Uterus (tissue), 4 donors: ENCODE measurements around the gene FRS3. TPM values are rescaled to one million over a fixed set of nuclear protein-coding genes. Genes with fewer than 3 reads are reported as not detected.

Experiments
- DNase-seq, 2 donors: peaks; one replicate each; pipeline ENCODE4 v3.0.0-alpha.2; 2019 to 2020
- H3K27ac ChIP-seq, 2 donors: fragments of 200-600 bp; sonication (generic); 1 replicate in 1 of 2; 2 replicates in 1 of 2; pipeline ENCODE4 v1.5.1; 2016 to 2018
- H3K27me3 ChIP-seq, 2 donors: fragments of 200-600 bp; sonication (generic); one replicate each; pipeline ENCODE4 v1.5.1; 2018 to 2019; ENCODE audit warnings: control low read depth in 1 of 2
- H3K36me3 ChIP-seq, 2 donors: fragments of 200-600 bp; sonication (generic); one replicate each; pipeline ENCODE4 v1.5.1; 2019; ENCODE audit warnings: control low read depth in 1 of 2
- H3K4me1 ChIP-seq, 2 donors: fragments of 200-600 bp; sonication (generic); one replicate each; pipeline ENCODE4 v1.5.1; 2018 to 2019; ENCODE audit warnings: control low read depth in 1 of 2
- H3K4me3 ChIP-seq, 2 donors: fragments of 200-600 bp; sonication (generic); 1 replicate in 1 of 2; 2 replicates in 1 of 2; pipeline ENCODE4 v1.5.1; 2018 to 2019; ENCODE audit warnings: mild to moderate bottlenecking in 1 of 2
- H3K9me3 ChIP-seq, 2 donors: fragments of 200-600 bp; sonication (generic); one replicate each; pipeline ENCODE4 v1.5.1; 2019; ENCODE audit warnings: control low read depth in 1 of 2
- POLR2A ChIP-seq, 2 donors: fragments of 450-650 bp; IDR thresholded peaks; one replicate each; pipeline ENCODE4 v1.6.1; 2016; ENCODE audit warnings: antibody characterized with exemption in 2 of 2, mild to moderate bottlenecking in 1 of 2, moderate library complexity in 1 of 2
- intact Hi-C: fragments of 100-400 bp; cut with DNase I; formaldehyde crosslinking; loops from one replicate; pipeline ENCODE4 v1.15.1; 2023; ENCODE audit warnings: low total_unique reads
- total RNA-seq, 4 donors: library from RNA; depleted of rRNA in 3 of 4; stranded (reverse); fragments of >200 nt in 3 of 4; gene quantifications; one replicate each; pipeline versions ENCODE4 v1.1.0 to v1.2.4, GENCODE V29; 2014 to 2023
- TF ChIP-seq, protein P1 (sequence below), 4 experiments: fragments of 200-600 bp in 2 of 4; fragments of 450-650 bp in 2 of 4; sonication (generic) in 2 of 4; IDR thresholded peaks; one replicate each; pipeline ENCODE4 v1.5.1; 2016 to 2019; ENCODE audit warnings: antibody characterized with exemption in 4 of 4, mild to moderate bottlenecking in 2 of 4, moderate library complexity in 1 of 4
- donor health status: DM: yes; HTN: yes; CAD: no.

The FRS3 gene
- total RNA-seq, 4 donors from 2014 or later = 0.26 to 8.9 (median 2.2) TPM

GRCh38 chr6:41822021-41822420, 42.3 kb upstream of the FRS3 start:
- H3K4me3 ChIP-seq = no peak overlapping the region
- TF ChIP-seq, protein P1, sequence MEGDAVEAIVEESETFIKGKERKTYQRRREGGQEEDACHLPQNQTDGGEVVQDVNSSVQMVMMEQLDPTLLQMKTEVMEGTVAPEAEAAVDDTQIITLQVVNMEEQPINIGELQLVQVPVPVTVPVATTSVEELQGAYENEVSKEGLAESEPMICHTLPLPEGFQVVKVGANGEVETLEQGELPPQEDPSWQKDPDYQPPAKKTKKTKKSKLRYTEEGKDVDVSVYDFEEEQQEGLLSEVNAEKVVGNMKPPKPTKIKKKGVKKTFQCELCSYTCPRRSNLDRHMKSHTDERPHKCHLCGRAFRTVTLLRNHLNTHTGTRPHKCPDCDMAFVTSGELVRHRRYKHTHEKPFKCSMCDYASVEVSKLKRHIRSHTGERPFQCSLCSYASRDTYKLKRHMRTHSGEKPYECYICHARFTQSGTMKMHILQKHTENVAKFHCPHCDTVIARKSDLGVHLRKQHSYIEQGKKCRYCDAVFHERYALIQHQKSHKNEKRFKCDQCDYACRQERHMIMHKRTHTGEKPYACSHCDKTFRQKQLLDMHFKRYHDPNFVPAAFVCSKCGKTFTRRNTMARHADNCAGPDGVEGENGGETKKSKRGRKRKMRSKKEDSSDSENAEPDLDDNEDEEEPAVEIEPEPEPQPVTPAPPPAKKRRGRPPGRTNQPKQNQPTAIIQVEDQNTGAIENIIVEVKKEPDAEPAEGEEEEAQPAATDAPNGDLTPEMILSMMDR (IDR thresholded peaks at IDR 0.05) = no peak
- no peak for TF ChIP-seq POLR2A (IDR thresholded peaks at IDR 0.05)

GRCh38 chr6:41821266-41821665, 41.6 kb upstream of the FRS3 start:
- Histone ChIP-seq H3K27ac (no peak overlapping the region), H3K4me3 (no peak overlapping the region), H3K36me3 (no peaks in the 10 kb centered on the region), H3K4me1 (no peaks in the 10 kb centered on the region), H3K9me3 (no peaks in the 10 kb centered on the region), H3K27me3 (no peaks in the 10 kb centered on the region)
- intact Hi-C loops = no loop called here
- no peak for DNase-seq
- TF ChIP-seq, protein P1 (IDR thresholded peaks at IDR 0.05) = no peak

More at GRCh38 chr6:41822021-41822420, 42.3 kb upstream of the FRS3 start:
- H3K9me3 ChIP-seq = no peaks in the 10 kb centered on the region
- no peaks in the 10 kb centered on the region for H3K27me3 ChIP-seq
- intact Hi-C loops = no loop called here
- no peak for DNase-seq
- H3K27ac ChIP-seq = no peak overlapping the region
- no peaks in the 10 kb centered on the region for H3K36me3 ChIP-seq
- H3K4me1 ChIP-seq = no peaks in the 10 kb centered on the region

DNA sequence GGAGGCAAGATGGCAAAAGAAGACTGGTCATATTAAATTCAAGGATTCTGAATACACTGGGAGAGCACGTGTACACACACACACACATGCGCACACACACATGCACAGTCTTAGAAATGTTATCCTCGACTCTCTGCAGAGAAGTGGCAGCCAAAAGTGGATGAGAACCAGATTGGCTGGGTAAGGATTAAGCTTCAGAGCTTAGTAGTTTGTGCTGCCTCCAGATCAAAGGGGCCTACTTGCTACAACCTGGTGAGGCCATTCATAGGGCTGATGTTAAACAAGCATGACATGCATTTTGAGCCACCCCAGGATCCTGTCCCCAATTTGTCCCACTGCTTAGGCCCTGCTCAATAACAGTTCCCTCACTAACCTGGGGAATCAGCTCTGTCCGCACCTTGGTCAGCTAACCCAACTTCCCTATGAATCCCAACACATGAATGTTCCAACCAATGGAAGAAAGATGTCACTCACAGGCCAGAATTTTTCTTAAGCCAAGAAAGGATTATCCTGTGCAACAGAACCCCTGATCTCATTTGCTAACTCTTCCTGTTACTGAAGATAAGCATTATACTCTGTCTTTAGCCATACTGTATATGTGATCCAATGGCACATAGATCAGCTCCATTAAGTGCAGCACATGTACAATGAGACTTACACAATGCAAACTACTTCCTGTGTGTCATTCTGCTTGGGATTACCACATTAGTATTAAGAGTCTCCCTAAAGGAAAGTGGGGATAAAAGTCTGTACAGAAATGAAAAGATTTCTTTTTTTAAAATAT, 38.8 kb upstream of the FRS3 start:
- no peaks in the 10 kb centered on the region for H3K9me3 ChIP-seq
- intact Hi-C loops = no loop called here
- no peak for TF ChIP-seq POLR2A (IDR thresholded peaks at IDR 0.05)
- TF ChIP-seq, protein P1 (IDR thresholded peaks at IDR 0.05) = no peak
- DNase-seq = no peak
- no peaks in the 10 kb centered on the region for H3K36me3 ChIP-seq
- H3K27me3 ChIP-seq = no peaks in the 10 kb centered on the region
- H3K27ac ChIP-seq = no peak overlapping the region
- H3K4me3 ChIP-seq = no peak overlapping the region
- no peaks in the 10 kb centered on the region for H3K4me1 ChIP-seq

DNA sequence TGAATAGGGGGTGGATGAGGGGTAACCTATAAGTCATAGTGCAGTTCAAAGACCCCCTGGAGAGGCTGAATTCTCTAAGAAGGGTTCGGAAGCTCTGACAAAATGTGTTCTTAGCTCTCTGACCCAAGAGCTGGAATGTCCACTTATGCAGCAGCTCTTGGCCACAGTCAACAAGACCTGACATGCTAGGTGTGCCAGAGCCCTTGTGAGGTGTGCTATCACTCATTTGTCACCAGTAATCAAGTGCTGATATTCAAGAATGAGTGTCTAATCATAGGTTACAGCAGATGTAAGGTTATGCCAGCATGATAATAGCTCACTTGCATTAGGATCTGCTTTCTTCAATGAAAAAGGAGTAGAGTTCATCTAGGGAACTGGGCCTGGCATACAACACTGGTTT, 35.9 kb upstream of the FRS3 start:
- Histone ChIP-seq H3K27ac (no peak overlapping the region), H3K27me3 (no peaks in the 10 kb centered on the region), H3K36me3 (no peaks in the 10 kb centered on the region), H3K4me1 (no peaks in the 10 kb centered on the region), H3K9me3 (no peaks in the 10 kb centered on the region), H3K4me3 (no peak overlapping the region)
- intact Hi-C loops = no loop called here
- no peak for TF ChIP-seq POLR2A (IDR thresholded peaks at IDR 0.05)
- TF ChIP-seq, protein P1 (IDR thresholded peaks at IDR 0.05) = no peak
- no peak for DNase-seq

GRCh38 chr6:41814629-41815028, 34.9 kb upstream of the FRS3 start:
- Histone ChIP-seq H3K4me1 (no peaks in the 10 kb centered on the region), H3K36me3 (no peaks in the 10 kb centered on the region), H3K27ac (no peak overlapping the region), H3K27me3 (no peaks in the 10 kb centered on the region), H3K4me3 (no peak overlapping the region), H3K9me3 (no peaks in the 10 kb centered on the region)
- TF ChIP-seq POLR2A (IDR thresholded peaks at IDR 0.05) = no peak
- TF ChIP-seq, protein P1 (IDR thresholded peaks at IDR 0.05) = no peak
- DNase-seq = no peak
- intact Hi-C loops = no loop called here
